GM10847 (cell line): Measurements from ENCODE around the gene ZNF451.

Source experiments
- POLR2A ChIP-seq: IDR thresholded peaks from 2 replicates; pipeline ENCODE4 v1.6.1; 2011; ENCODE audit not compliant: insufficient read length; ENCODE audit errors: extremely low read depth

Gene ZNF451

DNA sequence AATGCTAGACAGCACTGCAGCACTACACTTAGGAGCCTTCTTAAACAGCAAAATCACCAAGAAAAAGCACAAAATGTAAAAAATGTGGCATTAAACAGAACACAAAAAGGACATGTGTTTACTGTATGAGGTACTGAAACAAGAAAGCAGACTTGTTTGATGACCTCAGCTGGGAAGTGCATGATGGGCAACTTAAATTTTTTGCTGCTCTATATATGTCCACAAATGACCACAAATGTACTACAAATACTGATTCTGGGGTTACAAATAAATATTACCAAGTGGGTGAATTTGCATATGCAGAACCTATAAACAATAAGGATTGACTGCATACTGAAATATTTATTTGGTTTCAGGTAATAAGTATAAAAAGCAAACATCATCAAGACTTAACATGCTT is 119.0 kb downstream of the ZNF451 start:
- no peak for TF ChIP-seq POLR2A

GRCh38 chr6:57210060-57210459 is 120.1 kb downstream of the ZNF451 start:
- TF ChIP-seq POLR2A, result no peak

DNA sequence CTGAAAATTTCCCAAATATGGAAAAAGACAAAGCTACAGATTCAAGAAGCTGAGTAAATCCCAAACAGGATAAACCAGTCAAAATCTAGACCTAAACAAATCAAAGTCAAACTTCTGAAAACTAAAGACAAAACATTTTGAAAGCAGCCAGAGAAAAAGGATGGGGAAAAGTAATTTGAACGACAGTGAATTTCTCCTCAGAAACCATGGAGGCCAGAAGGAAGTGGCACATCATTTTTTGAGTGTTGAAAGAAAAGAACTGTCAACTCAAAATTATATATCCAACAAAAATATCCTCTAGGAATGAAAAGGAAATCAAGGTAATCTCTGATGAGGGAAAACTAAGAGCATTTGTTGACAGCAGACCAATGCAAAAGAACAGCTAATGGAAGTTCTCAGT is 125.3 kb downstream of the ZNF451 start:
- no peak for TF ChIP-seq POLR2A

DNA sequence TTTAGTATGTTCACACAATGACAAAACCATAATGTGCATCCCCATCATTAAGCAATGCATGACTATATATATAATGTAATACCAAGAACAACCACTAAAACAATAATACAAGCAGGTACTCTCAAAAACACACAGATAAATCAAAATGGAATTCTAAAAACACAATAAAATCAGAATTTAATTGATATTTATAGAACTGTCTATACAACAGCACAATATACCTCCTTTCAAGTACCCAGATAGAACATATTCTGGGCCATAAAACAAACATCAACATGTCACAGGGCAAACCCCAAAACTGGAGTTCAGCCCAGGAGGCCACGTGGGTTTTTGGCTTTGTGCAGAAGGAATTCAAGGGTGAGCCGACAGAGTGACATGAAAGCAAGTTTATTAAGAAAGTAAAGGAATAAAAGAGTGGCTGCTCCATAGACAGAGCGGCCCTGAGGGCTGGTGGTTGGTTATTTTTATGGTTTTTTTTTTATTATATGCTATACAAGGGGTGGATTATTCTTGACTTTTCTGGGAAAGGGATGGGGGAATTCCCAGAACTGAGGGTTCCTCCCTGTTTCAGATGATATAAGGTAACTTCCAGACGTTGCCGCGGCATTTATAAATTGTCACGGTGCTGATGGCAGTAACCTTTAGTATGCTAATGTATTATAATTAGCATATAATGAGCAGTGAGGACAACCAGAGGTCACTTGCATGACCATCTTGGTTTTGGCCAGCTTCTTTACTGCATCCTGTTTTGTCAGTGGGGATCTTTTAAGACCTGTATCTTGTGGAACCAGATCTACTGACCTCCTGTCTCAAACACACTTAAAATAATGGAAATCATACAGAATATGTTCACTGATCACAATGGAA is 126.5 kb downstream of the ZNF451 start:
- no peak for TF ChIP-seq POLR2A

DNA sequence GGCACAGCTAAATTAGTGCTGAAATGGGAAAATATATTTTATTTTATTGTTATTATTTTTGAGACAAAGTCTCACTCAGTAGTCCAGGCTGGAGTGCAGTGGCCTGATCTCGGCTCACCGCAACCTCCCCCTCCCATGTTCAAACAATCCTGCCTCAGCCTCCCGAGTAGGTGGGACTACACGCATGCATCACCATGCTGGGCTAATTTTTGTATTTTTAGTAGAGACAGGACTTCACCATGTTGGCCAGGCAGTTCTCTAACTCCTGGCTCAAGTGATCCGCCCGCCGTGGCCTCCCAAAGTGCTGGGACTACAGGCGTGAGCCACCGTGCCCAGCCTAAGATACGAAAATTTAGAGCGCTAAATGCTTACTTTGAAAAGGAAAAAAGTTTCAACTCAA is 127.3 kb downstream of the ZNF451 start:
- no peak for TF ChIP-seq POLR2A
